WTC11 (cell line): ENCODE measurements around the gene HOXB13. TPM values are rescaled to one million over a fixed set of nuclear protein-coding genes. Genes with fewer than 3 reads are reported as not detected.

Experiments used
- ATAC-seq: fragments of 200-7000 bp; cut with Tn5 transposase; 2 replicates; pipeline ENCODE4 v1.10.0; 2021; ENCODE audit warnings: mild to moderate bottlenecking, moderate library complexity
- CTCF ChIA-PET: fragments of 300-600 bp; sonication (Branson Sonifier 250); formaldehyde crosslinking; loops from one replicate; lab custom pipeline; 2021; ENCODE audit warnings: antibody characterized with exemption; lab: Charles Lee
- POLR2A ChIA-PET: fragments of 350-600 bp; sonication (Branson Sonifier 250); formaldehyde crosslinking; loops from one replicate; lab custom pipeline; 2021; ENCODE audit warnings: antibody characterized with exemption; lab: Charles Lee
- DNase-seq: peaks from one replicate; pipeline ENCODE4 v3.0.0; 2021; ENCODE audit warnings: low spot score
- H3K27ac Mint-ChIP-seq: 2 replicates; pipeline ENCODE4 v1.8.0; 2021; ENCODE audit warnings: mixed read lengths
- H3K27me3 Mint-ChIP-seq: 2 replicates; pipeline ENCODE4 v1.8.0; 2021; ENCODE audit warnings: low read depth, mild to moderate bottlenecking, moderate library complexity, mixed read lengths
- H3K36me3 Mint-ChIP-seq: 2 replicates; pipeline ENCODE4 v1.8.0; 2021; ENCODE audit warnings: mixed read lengths
- H3K4me1 Mint-ChIP-seq: 2 replicates; pipeline ENCODE4 v1.8.0; 2022; ENCODE audit warnings: mixed read lengths
- H3K4me3 Mint-ChIP-seq: 2 replicates; pipeline ENCODE4 v1.8.0; 2021; ENCODE audit warnings: mild to moderate bottlenecking, moderate library complexity, mixed read lengths
- H3K9me3 Mint-ChIP-seq: 2 replicates; pipeline ENCODE4 v1.8.0; 2021; ENCODE audit warnings: mixed read lengths
- ERG ChIP-seq: fragments of 250-450 bp; sonication (Bioruptor Pico); IDR thresholded peaks from 2 replicates; pipeline ENCODE4 v1.8.0; 2021; ENCODE audit warnings: mild to moderate bottlenecking
- ETV6 ChIP-seq: sonication (generic); formaldehyde crosslinking; IDR thresholded peaks from 2 replicates; pipeline ENCODE4 v1.8.1; 2022; ENCODE audit warnings: mild to moderate bottlenecking, missing genetic modification reagents
- GABPB1 ChIP-seq: sonication (generic); formaldehyde crosslinking; IDR thresholded peaks from 2 replicates; pipeline ENCODE4 v1.8.1; 2023; ENCODE audit warnings: mild to moderate bottlenecking, missing genetic modification reagents
- JUN ChIP-seq: sonication (generic); formaldehyde crosslinking; IDR thresholded peaks from 2 replicates; pipeline ENCODE4 v1.8.0; 2023; ENCODE audit warnings: mild to moderate bottlenecking, missing genetic modification reagents
- OVOL2 ChIP-seq: fragments of 250-450 bp; sonication (Bioruptor Pico); IDR thresholded peaks from 2 replicates; pipeline ENCODE4 v1.9.0; 2021; ENCODE audit warnings: mild to moderate bottlenecking, borderline replicate concordance
- SP1 ChIP-seq: sonication (generic); formaldehyde crosslinking; conservative IDR thresholded peaks from 2 replicates; pipeline ENCODE4 v1.8.1; 2022; ENCODE audit warnings: missing genetic modification reagents
- ZNF121 ChIP-seq: sonication (generic); formaldehyde crosslinking; IDR thresholded peaks from 2 replicates; pipeline ENCODE4 v1.8.0; 2023; ENCODE audit warnings: missing genetic modification reagents
- ZNF232 ChIP-seq: sonication (generic); formaldehyde crosslinking; IDR thresholded peaks from 2 replicates; pipeline ENCODE4 v1.8.0; 2022; ENCODE audit warnings: mild to moderate bottlenecking, missing genetic modification reagents
- ZNF263 ChIP-seq: sonication (generic); formaldehyde crosslinking; IDR thresholded peaks from 2 replicates; pipeline ENCODE4 v1.8.1; 2022; ENCODE audit warnings: low read depth, mild to moderate bottlenecking, moderate library complexity, missing genetic modification reagents
- ZNF532 ChIP-seq: fragments of 250-450 bp; sonication (Bioruptor Pico); IDR thresholded peaks from 2 replicates; pipeline ENCODE4 v1.9.0; 2021; ENCODE audit warnings: mild to moderate bottlenecking, borderline replicate concordance
- total RNA-seq: library from RNA; stranded (reverse); gene quantifications from 3 replicates; pipeline ENCODE4 v1.2.3, GENCODE V29; 2021
- TF ChIP-seq, protein P1 (sequence below): sonication (generic); formaldehyde crosslinking; conservative IDR thresholded peaks from 2 replicates; pipeline ENCODE4 v1.8.1; 2023; ENCODE audit warnings: mild to moderate bottlenecking, low read depth, missing genetic modification reagents, moderate library complexity
- TF ChIP-seq, protein P2 (sequence below): sonication (generic); formaldehyde crosslinking; IDR thresholded peaks from 2 replicates; pipeline ENCODE4 v1.8.0; 2023; ENCODE audit warnings: missing genetic modification reagents, mild to moderate bottlenecking, borderline replicate concordance
- TF ChIP-seq, protein P3 (sequence below): sonication (generic); formaldehyde crosslinking; IDR thresholded peaks from 2 replicates; pipeline ENCODE4 v1.8.1; 2023; ENCODE audit warnings: mild to moderate bottlenecking, missing genetic modification reagents, borderline replicate concordance

Gene HOXB13
- total RNA-seq, 1 experiment from 2014 or later: 2.8 TPM

- peaks cover 17% of the 10 kb centered on the region for H3K4me1 Mint-ChIP-seq
- CTCF ChIA-PET: interaction anchor here (0.6 kb wide), 1 partner anchor 79 kb away, joined by 3 read pairs; no protein-coding TSS in a partner anchor
- TF ChIP-seq ZNF232 (CRISPR knock-in tag) (no peak), ERG (CRISPR knock-in tag) (no peak), ZNF532 (CRISPR knock-in tag) (no peak), ETV6 (no peak), JUN (CRISPR knock-in tag) (no peak), SP1 (CRISPR knock-in tag) (no peak), ZNF121 (no peak), GABPB1 (CRISPR knock-in tag) (no peak), ZNF263 (CRISPR knock-in tag) (no peak), OVOL2 (CRISPR knock-in tag) (no peak)
- TF ChIP-seq, protein P1, sequence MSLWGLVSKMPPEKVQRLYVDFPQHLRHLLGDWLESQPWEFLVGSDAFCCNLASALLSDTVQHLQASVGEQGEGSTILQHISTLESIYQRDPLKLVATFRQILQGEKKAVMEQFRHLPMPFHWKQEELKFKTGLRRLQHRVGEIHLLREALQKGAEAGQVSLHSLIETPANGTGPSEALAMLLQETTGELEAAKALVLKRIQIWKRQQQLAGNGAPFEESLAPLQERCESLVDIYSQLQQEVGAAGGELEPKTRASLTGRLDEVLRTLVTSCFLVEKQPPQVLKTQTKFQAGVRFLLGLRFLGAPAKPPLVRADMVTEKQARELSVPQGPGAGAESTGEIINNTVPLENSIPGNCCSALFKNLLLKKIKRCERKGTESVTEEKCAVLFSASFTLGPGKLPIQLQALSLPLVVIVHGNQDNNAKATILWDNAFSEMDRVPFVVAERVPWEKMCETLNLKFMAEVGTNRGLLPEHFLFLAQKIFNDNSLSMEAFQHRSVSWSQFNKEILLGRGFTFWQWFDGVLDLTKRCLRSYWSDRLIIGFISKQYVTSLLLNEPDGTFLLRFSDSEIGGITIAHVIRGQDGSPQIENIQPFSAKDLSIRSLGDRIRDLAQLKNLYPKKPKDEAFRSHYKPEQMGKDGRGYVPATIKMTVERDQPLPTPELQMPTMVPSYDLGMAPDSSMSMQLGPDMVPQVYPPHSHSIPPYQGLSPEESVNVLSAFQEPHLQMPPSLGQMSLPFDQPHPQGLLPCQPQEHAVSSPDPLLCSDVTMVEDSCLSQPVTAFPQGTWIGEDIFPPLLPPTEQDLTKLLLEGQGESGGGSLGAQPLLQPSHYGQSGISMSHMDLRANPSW (CRISPR knock-in tag): no peak
- TF ChIP-seq, protein P2, sequence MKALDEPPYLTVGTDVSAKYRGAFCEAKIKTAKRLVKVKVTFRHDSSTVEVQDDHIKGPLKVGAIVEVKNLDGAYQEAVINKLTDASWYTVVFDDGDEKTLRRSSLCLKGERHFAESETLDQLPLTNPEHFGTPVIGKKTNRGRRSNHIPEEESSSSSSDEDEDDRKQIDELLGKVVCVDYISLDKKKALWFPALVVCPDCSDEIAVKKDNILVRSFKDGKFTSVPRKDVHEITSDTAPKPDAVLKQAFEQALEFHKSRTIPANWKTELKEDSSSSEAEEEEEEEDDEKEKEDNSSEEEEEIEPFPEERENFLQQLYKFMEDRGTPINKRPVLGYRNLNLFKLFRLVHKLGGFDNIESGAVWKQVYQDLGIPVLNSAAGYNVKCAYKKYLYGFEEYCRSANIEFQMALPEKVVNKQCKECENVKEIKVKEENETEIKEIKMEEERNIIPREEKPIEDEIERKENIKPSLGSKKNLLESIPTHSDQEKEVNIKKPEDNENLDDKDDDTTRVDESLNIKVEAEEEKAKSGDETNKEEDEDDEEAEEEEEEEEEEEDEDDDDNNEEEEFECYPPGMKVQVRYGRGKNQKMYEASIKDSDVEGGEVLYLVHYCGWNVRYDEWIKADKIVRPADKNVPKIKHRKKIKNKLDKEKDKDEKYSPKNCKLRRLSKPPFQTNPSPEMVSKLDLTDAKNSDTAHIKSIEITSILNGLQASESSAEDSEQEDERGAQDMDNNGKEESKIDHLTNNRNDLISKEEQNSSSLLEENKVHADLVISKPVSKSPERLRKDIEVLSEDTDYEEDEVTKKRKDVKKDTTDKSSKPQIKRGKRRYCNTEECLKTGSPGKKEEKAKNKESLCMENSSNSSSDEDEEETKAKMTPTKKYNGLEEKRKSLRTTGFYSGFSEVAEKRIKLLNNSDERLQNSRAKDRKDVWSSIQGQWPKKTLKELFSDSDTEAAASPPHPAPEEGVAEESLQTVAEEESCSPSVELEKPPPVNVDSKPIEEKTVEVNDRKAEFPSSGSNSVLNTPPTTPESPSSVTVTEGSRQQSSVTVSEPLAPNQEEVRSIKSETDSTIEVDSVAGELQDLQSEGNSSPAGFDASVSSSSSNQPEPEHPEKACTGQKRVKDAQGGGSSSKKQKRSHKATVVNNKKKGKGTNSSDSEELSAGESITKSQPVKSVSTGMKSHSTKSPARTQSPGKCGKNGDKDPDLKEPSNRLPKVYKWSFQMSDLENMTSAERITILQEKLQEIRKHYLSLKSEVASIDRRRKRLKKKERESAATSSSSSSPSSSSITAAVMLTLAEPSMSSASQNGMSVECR (CRISPR knock-in tag): no peak
- TF ChIP-seq, protein P3, sequence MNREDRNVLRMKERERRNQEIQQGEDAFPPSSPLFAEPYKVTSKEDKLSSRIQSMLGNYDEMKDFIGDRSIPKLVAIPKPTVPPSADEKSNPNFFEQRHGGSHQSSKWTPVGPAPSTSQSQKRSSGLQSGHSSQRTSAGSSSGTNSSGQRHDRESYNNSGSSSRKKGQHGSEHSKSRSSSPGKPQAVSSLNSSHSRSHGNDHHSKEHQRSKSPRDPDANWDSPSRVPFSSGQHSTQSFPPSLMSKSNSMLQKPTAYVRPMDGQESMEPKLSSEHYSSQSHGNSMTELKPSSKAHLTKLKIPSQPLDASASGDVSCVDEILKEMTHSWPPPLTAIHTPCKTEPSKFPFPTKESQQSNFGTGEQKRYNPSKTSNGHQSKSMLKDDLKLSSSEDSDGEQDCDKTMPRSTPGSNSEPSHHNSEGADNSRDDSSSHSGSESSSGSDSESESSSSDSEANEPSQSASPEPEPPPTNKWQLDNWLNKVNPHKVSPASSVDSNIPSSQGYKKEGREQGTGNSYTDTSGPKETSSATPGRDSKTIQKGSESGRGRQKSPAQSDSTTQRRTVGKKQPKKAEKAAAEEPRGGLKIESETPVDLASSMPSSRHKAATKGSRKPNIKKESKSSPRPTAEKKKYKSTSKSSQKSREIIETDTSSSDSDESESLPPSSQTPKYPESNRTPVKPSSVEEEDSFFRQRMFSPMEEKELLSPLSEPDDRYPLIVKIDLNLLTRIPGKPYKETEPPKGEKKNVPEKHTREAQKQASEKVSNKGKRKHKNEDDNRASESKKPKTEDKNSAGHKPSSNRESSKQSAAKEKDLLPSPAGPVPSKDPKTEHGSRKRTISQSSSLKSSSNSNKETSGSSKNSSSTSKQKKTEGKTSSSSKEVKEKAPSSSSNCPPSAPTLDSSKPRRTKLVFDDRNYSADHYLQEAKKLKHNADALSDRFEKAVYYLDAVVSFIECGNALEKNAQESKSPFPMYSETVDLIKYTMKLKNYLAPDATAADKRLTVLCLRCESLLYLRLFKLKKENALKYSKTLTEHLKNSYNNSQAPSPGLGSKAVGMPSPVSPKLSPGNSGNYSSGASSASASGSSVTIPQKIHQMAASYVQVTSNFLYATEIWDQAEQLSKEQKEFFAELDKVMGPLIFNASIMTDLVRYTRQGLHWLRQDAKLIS (CRISPR knock-in tag): no peak
- H3K36me3 Mint-ChIP-seq: no peaks in the 10 kb centered on the region
- DNase-seq (no peak), ATAC-seq (no peak)
- peaks cover 100% of the 10 kb centered on the region for H3K27me3 Mint-ChIP-seq
- POLR2A ChIA-PET: no interaction called here
- no peak overlapping the region for H3K4me3 Mint-ChIP-seq
- H3K9me3 Mint-ChIP-seq: no peaks in the 10 kb centered on the region
- H3K27ac Mint-ChIP-seq: no peak overlapping the region
These were observed 12.0 kb upstream of the HOXB13 start for GRCh38 chr17:48740537-48740936.
